NCI-H748 (cell line): ENCODE data around the gene SHISA9.

Experiments used
- DNase-seq: peaks from one replicate; lab custom pipeline; 2025; ENCODE audit not compliant: unreplicated experiment; lab: John Stamatoyannopoulos, UW

SHISA9 gene

GRCh38 chr16:13012601-13013000 lies 111.2 kb downstream of the SHISA9 start:
- no peak for DNase-seq

DNA sequence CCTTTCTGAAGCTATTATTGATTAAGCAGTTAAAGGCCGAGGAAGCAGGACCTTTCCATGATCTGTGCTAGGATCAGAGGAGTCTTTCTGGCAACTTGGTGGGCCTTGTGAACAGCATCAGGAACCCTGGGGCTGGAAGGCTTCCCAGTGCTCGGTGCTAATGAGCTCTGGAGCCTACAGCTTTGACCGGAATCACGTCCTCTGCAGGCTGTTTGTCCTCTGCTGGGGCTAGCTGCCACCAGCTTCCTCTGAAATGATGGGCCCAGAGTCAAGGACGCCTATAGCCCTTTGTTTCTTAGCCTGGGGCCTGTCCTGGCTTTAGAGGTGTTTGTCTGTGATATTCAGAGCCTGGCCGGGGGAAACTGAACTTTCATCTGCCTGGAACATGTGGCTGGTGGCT lies 111.6 kb downstream of the SHISA9 start:
- no peak for DNase-seq

DNA sequence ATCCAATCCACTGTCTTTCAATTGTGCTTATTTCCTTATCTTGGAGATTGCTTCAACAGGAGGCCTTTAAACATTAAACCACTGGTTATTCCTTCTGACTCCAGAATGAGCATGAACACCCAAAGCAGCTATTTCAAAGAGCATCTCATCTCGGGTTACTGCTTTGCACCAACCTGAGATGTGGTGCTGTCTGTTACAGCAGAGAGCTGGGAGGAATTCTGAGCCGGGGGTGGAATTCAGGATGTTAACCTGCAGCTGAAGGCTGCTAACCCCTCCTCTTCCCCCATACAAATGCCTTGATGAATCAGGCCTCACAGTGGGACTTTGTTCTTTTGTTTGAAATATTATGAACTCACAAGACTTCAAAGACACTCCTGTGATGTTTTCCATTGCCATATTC lies 113.1 kb downstream of the SHISA9 start:
- no peak for DNase-seq

GRCh38 chr16:13018026-13018425 lies 116.6 kb downstream of the SHISA9 start:
- DNase-seq, result no peak

DNA sequence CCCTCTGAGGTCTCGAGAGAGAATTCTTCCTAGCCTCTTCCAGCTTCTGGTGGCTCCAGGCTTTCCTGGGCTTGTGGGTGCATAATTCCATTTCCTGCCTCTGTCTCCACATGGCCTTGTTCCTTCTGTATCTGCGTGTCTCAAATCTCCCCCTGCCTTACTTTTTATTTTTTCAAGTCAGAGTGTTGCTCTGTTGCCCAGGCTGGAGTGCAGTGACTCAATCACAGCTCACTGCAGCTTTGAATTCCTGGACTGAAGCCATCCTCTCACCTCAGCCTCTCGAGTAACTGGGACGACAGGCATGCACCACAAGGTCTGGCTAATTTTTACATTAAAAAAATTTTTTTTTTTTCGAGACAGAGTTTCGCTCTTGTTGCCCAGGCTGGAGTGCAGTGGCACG lies 120.6 kb downstream of the SHISA9 start:
- no peak for DNase-seq

DNA sequence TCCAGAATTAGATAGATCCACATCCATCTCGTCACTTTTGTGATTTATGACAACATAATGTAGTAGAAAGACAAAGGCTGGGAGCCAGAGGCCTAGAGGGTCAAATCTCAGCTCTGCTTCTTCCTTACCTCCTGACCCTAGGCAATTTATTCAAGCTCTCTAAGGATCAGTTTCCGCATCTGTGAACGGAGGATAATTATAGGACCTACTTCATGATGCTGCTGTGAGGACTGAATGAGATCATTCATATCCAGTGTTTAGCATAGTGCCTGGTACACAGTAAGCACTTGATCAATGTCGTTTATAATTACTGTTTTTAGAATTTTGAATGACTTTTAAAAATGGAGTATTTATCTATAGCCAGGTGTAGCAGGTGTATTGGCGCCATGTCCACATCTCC lies 128.4 kb downstream of the SHISA9 start:
- peak; percentile 84 for DNase-seq

- DNase-seq, result no peak
These were observed 129.4 kb downstream of the SHISA9 start for GRCh38 chr16:13030769-13031168.

DNA sequence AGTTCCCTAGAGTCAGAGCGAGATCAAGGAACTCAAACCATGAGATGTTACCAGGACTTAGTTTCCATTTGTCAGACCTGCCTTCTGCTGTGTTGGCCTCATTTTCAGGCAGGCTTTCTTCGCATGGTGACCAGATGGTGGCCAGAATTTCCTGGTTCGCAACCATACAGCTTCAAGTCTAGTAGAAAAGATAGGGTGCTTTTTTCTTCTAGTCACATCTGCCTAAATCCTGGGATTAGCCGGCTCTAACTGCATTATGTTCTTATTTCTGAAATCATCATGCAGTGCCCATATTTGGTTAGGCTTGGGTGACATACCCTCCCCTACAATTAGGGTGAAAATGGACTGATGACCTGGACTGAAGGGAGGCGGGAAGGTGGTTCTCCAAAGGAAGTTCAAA lies 131.5 kb downstream of the SHISA9 start:
- DNase-seq, result no peak

DNA sequence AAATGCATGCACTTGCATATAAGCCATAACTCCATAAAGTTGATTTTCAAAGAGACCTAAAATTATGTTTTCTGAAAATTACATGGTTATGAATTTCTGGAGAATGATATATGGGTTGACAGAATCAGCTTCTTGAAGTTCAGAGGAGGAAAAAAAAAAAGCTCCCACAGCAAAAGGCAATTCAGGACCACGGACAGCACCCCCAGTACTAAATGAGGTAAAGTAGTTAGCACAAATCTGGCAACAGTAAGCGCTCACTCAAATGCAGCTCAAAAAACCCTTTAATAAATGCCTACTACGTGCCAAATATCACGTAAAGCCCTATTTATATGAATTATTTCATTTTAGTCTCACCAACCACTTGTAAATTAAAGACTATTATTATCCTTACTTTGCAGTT lies 135.2 kb downstream of the SHISA9 start:
- no peak for DNase-seq

DNA sequence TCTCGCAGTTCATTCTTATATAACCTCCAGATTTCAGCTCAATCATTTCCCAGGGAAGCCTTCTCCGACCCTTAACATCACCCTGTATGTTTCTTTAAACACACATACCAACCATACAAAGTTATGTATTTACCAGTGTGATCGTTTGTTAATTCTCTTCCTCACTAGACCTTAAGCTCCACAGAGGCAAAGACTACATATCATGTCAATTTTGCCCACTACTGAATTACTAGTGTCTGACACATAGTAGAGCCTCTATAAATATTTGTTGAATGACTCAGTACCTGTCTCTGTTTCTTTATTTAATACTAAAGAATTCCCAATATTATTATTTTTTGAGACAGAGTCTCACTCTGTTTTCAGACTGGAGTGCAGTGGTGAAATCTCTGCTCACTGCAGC lies 137.2 kb downstream of the SHISA9 start:
- no peak for DNase-seq

GRCh38 chr16:13039526-13039925 lies 138.1 kb downstream of the SHISA9 start:
- no peak for DNase-seq

DNA sequence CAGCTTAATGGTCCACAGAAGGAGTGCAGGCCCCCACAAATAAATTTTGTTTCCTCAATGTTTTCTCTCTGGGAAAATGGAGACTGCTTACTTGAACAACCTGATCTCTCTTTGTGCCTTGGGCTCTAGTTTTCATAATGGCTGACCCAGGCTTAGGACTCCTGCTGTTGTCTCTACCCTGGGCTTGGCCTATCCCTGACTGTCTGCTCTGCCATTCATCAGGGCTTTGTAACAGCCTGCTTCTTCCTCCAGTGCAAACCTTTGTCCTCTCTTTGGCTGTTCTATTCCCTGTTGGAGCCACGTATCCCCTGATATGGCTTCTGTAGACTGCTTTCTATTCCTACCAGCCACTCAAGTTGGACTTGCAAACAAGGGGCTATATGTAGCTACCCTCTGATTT lies 139.8 kb downstream of the SHISA9 start:
- no peak for DNase-seq

- peak; percentile 55 for DNase-seq
These were observed 140.4 kb downstream of the SHISA9 start for GRCh38 chr16:13041646-13042290.

- DNase-seq, result no peak
These were observed 140.9 kb downstream of the SHISA9 start for GRCh38 chr16:13042291-13042685.

- DNase-seq, result no peak
These were observed 144.8 kb downstream of the SHISA9 start for GRCh38 chr16:13046061-13046821.

GRCh38 chr16:13047276-13047675 lies 145.9 kb downstream of the SHISA9 start:
- no peak for DNase-seq

DNA sequence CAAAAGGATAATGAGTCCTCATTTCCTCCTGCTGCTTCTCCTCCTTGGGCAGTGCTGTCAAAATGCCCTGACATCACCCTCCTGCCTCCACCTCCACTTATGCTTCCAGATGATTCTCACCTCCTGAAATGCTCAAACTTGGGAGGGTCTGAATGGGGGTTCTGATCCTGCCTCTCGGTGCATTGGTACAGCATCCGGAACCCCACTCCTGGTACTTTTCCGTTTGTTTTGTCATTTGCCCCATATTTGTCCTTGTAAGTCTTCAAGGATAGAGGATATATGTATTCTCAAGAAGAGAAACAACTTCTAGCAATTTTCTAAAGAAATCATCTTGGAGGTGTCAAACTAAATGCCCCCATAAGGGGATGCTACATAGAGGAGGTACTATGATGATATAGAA lies 148.3 kb downstream of the SHISA9 start:
- DNase-seq, result no peak

DNA sequence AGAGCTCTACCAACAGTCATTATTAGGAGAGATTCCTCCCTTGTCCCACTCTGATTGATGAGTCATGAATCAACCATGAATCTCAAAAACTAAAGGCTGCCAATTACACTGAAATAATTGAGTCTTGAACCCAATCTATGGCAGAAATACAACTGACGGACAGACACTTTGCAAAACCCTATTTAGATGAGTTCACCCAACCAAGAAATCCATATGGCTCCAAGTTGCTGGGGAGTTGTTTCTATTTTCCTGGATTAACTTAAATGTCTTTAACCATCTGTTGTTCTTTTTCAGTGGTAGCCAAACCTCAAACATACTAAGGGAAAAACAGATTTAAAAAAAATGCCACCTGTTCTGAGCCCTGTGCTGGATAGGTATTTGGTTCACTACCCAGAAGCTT lies 151.0 kb downstream of the SHISA9 start:
- no peak for DNase-seq

DNA sequence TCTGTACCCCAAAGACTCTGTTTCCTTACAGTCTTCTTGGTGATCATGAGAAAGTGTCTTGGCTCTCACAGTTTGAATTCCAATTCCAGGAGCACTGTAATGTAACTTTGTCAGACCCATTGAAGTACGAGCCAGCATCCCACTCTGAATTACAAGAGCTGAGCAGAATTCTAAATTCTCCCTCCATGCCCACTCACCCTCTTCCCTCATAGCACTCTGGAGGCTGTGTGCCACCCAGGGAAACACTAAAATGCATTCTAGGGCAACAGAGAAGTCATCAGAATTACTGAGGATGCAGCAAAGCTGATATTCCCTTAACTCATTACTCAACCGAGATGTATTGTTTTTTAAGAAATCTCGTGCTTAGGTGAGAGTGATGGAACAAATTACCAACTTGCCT lies 154.1 kb downstream of the SHISA9 start:
- no peak for DNase-seq

GRCh38 chr16:13056607-13057006 lies 155.2 kb downstream of the SHISA9 start:
- DNase-seq, result peak; percentile 40

GRCh38 chr16:13060932-13061331 lies 159.5 kb downstream of the SHISA9 start:
- DNase-seq, result no peak

DNA sequence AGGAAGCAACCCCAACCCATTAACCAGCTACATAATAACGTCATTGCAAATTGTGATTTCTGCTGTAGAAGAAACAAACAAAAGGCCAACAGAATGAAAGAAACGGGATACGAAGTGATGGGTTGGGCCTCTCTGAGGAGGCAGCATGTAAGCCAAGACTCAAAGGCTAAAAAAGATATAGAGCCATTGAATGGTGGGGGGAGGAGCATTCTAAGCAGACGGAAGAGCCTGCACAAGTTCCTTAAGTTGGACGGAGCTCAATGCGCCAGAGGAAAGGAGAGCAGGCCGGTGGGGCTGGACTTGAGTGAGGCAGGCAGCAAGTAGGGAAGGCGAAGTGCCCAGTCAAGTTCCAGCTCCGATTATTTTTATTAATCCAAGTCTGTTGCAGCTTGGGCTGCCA lies 160.3 kb downstream of the SHISA9 start:
- no peak for DNase-seq

- no peak for DNase-seq
These were observed 160.8 kb downstream of the SHISA9 start for GRCh38 chr16:13062219-13062618.
